H9 (cell line): ENCODE results near the gene CAMK2B. TPM values are rescaled to one million over a fixed set of nuclear protein-coding genes. Genes with fewer than 3 reads are reported as not detected.

ENCODE experiments used
- DNase-seq: peaks from one replicate; pipeline ENCODE4 v3.0.0-alpha.2; 2017
- H2AFZ ChIP-seq: one replicate; pipeline ENCODE4 v1.6.1; 2013; ENCODE audit warnings: mild to moderate bottlenecking, low read length, control low read depth, moderate library complexity
- H2AK5ac ChIP-seq: 2 replicates; pipeline ENCODE4 v1.6.1; 2013; ENCODE audit warnings: low read length, control low read depth, mixed read lengths; ENCODE audit not compliant: insufficient read length
- H2BK120ac ChIP-seq: one replicate; pipeline ENCODE4 v1.6.1; 2013; ENCODE audit warnings: low read depth, mild to moderate bottlenecking, low read length, control low read depth, inconsistent platforms; ENCODE audit not compliant: poor library complexity, severe bottlenecking
- H2BK12ac ChIP-seq: 2 replicates; pipeline ENCODE4 v1.6.1; 2013; ENCODE audit warnings: low read length, control low read depth, mixed read lengths, low read depth; ENCODE audit not compliant: insufficient read length
- H2BK15ac ChIP-seq: 2 replicates; pipeline ENCODE4 v1.6.1; 2013; ENCODE audit warnings: low read depth, low read length, control low read depth
- H2BK20ac ChIP-seq: one replicate; pipeline ENCODE4 v1.6.1; 2013; ENCODE audit warnings: low read depth, mild to moderate bottlenecking, low read length, control low read depth, inconsistent platforms; ENCODE audit not compliant: poor library complexity, severe bottlenecking
- H2BK5ac ChIP-seq: 2 replicates; pipeline ENCODE4 v1.6.1; 2013; ENCODE audit warnings: low read length, control low read depth, mixed read lengths; ENCODE audit not compliant: insufficient read length
- H3K14ac ChIP-seq: 2 replicates; pipeline ENCODE4 v1.6.1; 2013; ENCODE audit warnings: low read length, control low read depth; ENCODE audit not compliant: insufficient read depth
- H3K18ac ChIP-seq: 2 replicates; pipeline ENCODE4 v1.6.1; 2013; ENCODE audit warnings: low read depth, mild to moderate bottlenecking, mixed read lengths, low read length, control low read depth; ENCODE audit not compliant: insufficient read length
- H3K23ac ChIP-seq: 2 replicates; pipeline ENCODE4 v1.6.1; 2013; ENCODE audit warnings: low read length, control low read depth, mixed read lengths, low read depth; ENCODE audit not compliant: insufficient read length
- H3K23me2 ChIP-seq: 2 replicates; pipeline ENCODE4 v1.6.1; 2013; ENCODE audit warnings: low read depth, mild to moderate bottlenecking, mixed read lengths, low read length, control low read depth; ENCODE audit not compliant: insufficient read length, poor library complexity, severe bottlenecking
- H3K27ac ChIP-seq: 2 replicates; pipeline ENCODE4 v1.5.1; 2013; ENCODE audit warnings: low read length, control low read depth, mixed read lengths, low read depth; ENCODE audit not compliant: insufficient read length
- H3K27me3 ChIP-seq: 2 replicates; pipeline ENCODE4 v1.6.1; 2013; ENCODE audit warnings: low read length, control low read depth, inconsistent platforms; ENCODE audit not compliant: insufficient read depth
- H3K4ac ChIP-seq: 2 replicates; pipeline ENCODE4 v1.6.1; 2013; ENCODE audit warnings: low read depth, mild to moderate bottlenecking, control low read depth, inconsistent platforms, low read length, moderate library complexity
- H3K4me1 ChIP-seq: 2 replicates; pipeline ENCODE4 v1.6.1; 2013; ENCODE audit warnings: low read length, control low read depth, inconsistent platforms; ENCODE audit not compliant: insufficient read depth
- H3K4me2 ChIP-seq: 2 replicates; pipeline ENCODE4 v1.6.1; 2013; ENCODE audit warnings: low read length, control low read depth, mixed read lengths; ENCODE audit not compliant: insufficient read length, insufficient read depth
- H3K56ac ChIP-seq: 2 replicates; pipeline ENCODE4 v1.6.1; 2013; ENCODE audit warnings: low read depth, mild to moderate bottlenecking, mixed read lengths, low read length, control low read depth; ENCODE audit not compliant: insufficient read length
- H3K79me1 ChIP-seq: 2 replicates; pipeline ENCODE4 v1.6.1; 2013; ENCODE audit warnings: low read depth, mild to moderate bottlenecking, moderate library complexity, low read length, control low read depth, inconsistent platforms; ENCODE audit not compliant: insufficient read depth, poor library complexity, severe bottlenecking
- H3K79me2 ChIP-seq: 2 replicates; pipeline ENCODE4 v1.6.1; 2013; ENCODE audit warnings: low read length, control low read depth, inconsistent platforms; ENCODE audit not compliant: insufficient read depth
- H3K9ac ChIP-seq: 2 replicates; pipeline ENCODE4 v1.6.1; 2013; ENCODE audit warnings: low read length, control low read depth, mixed read lengths; ENCODE audit not compliant: insufficient read length; ENCODE audit errors: extremely low read depth
- H3K9me3 ChIP-seq: one replicate; pipeline ENCODE4 v1.6.1; 2013; ENCODE audit warnings: low read depth, low read length, inconsistent platforms; ENCODE audit not compliant: control insufficient read depth
- H3T11ph ChIP-seq: one replicate; pipeline ENCODE4 v1.6.1; 2013; ENCODE audit warnings: mild to moderate bottlenecking, low read length, control low read depth, inconsistent platforms
- H4K20me1 ChIP-seq: one replicate; pipeline ENCODE4 v1.6.1; 2013; ENCODE audit not compliant: control insufficient read depth, insufficient read length, insufficient read depth
- H4K5ac ChIP-seq: 2 replicates; pipeline ENCODE4 v1.6.1; 2013; ENCODE audit warnings: low read depth, mild to moderate bottlenecking, mixed read lengths, low read length, control low read depth; ENCODE audit not compliant: insufficient read length
- H4K8ac ChIP-seq: replicated peaks from 2 replicates; pipeline ENCODE4 v1.6.1; 2013; ENCODE audit warnings: low read length, control low read depth, mixed read lengths, low read depth; ENCODE audit not compliant: insufficient read length
- H4K91ac ChIP-seq: 2 replicates; pipeline ENCODE4 v1.6.1; 2013; ENCODE audit warnings: low read depth, mild to moderate bottlenecking, moderate library complexity, mixed read lengths, low read length, control low read depth; ENCODE audit not compliant: insufficient read length
- H3K27ac Mint-ChIP-seq, 3 experiments: 2 replicates in 2 of 3; 3 replicates in 1 of 3; pipeline ENCODE4 v1.8.0; 2020 to 2021; ENCODE audit warnings: mixed read lengths in 3 of 3, mild to moderate bottlenecking in 1 of 3, moderate library complexity in 1 of 3
- H3K27me3 Mint-ChIP-seq: 2 replicates; pipeline ENCODE4 v1.8.0; 2021; ENCODE audit warnings: low read depth, mild to moderate bottlenecking, moderate library complexity, mixed read lengths
- H3K36me3 Mint-ChIP-seq, 3 experiments: 2 replicates in 2 of 3; 3 replicates in 1 of 3; pipeline ENCODE4 v1.8.0; 2020 to 2021; ENCODE audit warnings: low read depth in 3 of 3, mixed read lengths in 3 of 3; ENCODE audit not compliant: insufficient read depth in 1 of 3
- H3K4me1 Mint-ChIP-seq, 2 experiments: 2 replicates each; pipeline ENCODE4 v1.8.0; 2020; ENCODE audit warnings: mixed read lengths in 2 of 2
- H3K4me3 Mint-ChIP-seq, 2 experiments: 2 replicates in 1 of 2; 3 replicates in 1 of 2; pipeline ENCODE4 v1.8.0; 2020 to 2021; ENCODE audit warnings: mild to moderate bottlenecking in 2 of 2, mixed read lengths in 2 of 2, moderate library complexity in 1 of 2
- H3K9me3 Mint-ChIP-seq, 2 experiments: 2 replicates in 1 of 2; 3 replicates in 1 of 2; pipeline ENCODE4 v1.8.0; 2020; ENCODE audit warnings: mild to moderate bottlenecking in 2 of 2, mixed read lengths in 2 of 2, moderate library complexity in 1 of 2
- CTCF ChIP-seq: fragments of 200-600 bp; sonication (generic); conservative IDR thresholded peaks from 3 replicates; pipeline ENCODE4 v1.8.0; 2021; ENCODE audit warnings: antibody characterized with exemption, mild to moderate bottlenecking
- WGBS: extraction: QIAGEN DNeasy Blood & Tissue Kit; methylation state at CpG from one replicate; pipeline ENCODE4 v1.1.7; 2013; ENCODE audit warnings: missing lambda C conversion rate, low lambda C conversion rate, mixed read lengths; ENCODE audit not compliant: insufficient read length; ENCODE audit errors: extremely low coverage; 5-methylcytosine and 5-hydroxymethylcytosine counted together
- total RNA-seq: library from RNA; stranded (reverse); gene quantifications from 2 replicates; pipeline ENCODE4 v1.2.1, GENCODE V29; 2021

CAMK2B gene
- total RNA-seq, 1 experiment from 2014 or later, result 0.17 TPM

DNA sequence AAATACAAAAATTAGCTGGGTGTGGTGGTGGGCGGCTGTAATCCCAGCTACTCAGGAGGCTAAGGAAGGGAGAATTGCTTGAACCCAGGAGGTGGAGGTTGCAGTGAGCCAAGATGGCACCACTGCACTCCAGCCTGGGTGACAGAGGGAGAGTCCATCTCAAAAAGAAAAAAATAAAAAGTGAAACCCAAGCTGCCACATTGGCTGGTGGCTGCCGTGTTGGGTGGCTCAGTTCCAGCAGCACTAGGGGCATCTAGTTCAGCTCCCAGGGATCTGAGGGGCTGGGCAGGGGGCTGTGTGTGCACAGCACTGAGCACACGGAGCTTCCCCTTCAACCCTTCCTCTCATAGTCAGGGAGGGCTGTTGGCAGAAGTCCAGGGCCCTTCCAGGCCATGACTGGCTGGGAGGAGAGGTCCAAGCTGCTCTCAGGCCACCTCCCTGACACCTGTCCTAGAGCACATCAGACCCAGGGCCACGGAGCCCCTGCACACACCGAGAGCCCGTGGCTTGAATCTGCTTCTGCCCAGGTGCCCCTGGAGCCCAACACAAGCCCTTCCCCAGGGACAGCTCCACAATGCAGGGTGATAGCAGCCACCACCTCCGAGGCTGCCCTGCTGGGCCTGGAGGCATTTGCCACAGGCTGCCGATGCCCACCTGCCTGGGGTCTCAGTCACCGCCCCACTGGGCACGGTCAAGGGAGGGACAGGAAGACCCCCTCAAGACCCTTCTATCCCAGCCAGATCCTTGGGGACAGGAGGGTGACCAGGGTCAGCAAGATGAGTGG lies 77.3 kb downstream of the CAMK2B start:
- H3K36me3 Mint-ChIP-seq, result no peaks in the 10 kb centered on the region
- Histone ChIP-seq H4K5ac (no peak overlapping the region), H2BK20ac (no peak overlapping the region), H3K23ac (no peak overlapping the region), H4K20me1 (no peaks in the 10 kb centered on the region), H3K14ac (no peak overlapping the region), H3K23me2 (no peaks in the 10 kb centered on the region), H2BK15ac (no peak overlapping the region), H3K9me3 (no peaks in the 10 kb centered on the region), H3K56ac (no peak overlapping the region), H2BK5ac (no peak overlapping the region), H2AFZ (no peak overlapping the region), H3T11ph (no peak overlapping the region), H3K4ac (no peak overlapping the region), H2AK5ac (no peak overlapping the region), H3K4me2 (no peak overlapping the region), H3K79me2 (no peaks in the 10 kb centered on the region), H2BK12ac (no peak overlapping the region), H3K18ac (no peak overlapping the region), H2BK120ac (no peak overlapping the region), H3K27ac (no peak overlapping the region), H3K79me1 (no peaks in the 10 kb centered on the region), H3K4me1 (no peaks in the 10 kb centered on the region), H3K9ac (no peak overlapping the region), H4K8ac (no peak overlapping the region), H4K91ac (no peak overlapping the region), H3K27me3 (no peaks in the 10 kb centered on the region)
- no peak overlapping the region for H3K27ac Mint-ChIP-seq
- H3K4me1 Mint-ChIP-seq, result no peaks in the 10 kb centered on the region
- no peak for TF ChIP-seq CTCF
- no peaks in the 10 kb centered on the region; a peak in 1 of 5 replicates for H3K9me3 Mint-ChIP-seq
- no peak overlapping the region for H3K4me3 Mint-ChIP-seq
- WGBS, result no CpG with 5 or more reads among the region's 10 CpGs
- H3K27me3 Mint-ChIP-seq, result peaks cover 1% of the 10 kb centered on the region
- DNase-seq, result no peak
